ENCODE data around the gene ANXA5. TPM values are rescaled to one million over a fixed set of nuclear protein-coding genes. Genes with fewer than 3 reads are reported as not detected.

Gene ANXA5
- total RNA-seq, 4 donors from 2014 or later, result 78.1 to 137 (median 94.2) TPM

DNA sequence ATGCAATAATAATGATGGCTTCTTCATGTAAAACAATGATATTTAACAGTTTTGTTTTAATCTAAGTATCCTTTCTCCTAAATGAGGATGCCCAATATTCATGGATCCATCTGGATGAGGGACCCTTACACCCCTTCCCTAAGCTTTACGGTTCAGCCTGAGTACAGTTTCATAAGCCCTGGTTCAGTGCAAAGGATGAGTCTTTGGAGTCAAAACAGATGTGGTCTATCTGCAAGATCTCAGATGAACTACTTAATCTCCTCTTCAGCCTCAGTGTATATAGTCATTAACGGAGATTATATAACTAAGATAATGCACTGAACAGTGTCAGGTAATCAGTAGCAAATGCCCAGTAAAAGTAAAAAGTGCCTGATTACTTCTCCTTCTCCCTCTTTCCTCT is 22.1 kb downstream of the ANXA5 start:
- whole genome bisulfite sequencing, 2 donors, result 95% methylated on average over 2 of the region's 2 CpGs
- TF ChIP-seq, protein P1, sequence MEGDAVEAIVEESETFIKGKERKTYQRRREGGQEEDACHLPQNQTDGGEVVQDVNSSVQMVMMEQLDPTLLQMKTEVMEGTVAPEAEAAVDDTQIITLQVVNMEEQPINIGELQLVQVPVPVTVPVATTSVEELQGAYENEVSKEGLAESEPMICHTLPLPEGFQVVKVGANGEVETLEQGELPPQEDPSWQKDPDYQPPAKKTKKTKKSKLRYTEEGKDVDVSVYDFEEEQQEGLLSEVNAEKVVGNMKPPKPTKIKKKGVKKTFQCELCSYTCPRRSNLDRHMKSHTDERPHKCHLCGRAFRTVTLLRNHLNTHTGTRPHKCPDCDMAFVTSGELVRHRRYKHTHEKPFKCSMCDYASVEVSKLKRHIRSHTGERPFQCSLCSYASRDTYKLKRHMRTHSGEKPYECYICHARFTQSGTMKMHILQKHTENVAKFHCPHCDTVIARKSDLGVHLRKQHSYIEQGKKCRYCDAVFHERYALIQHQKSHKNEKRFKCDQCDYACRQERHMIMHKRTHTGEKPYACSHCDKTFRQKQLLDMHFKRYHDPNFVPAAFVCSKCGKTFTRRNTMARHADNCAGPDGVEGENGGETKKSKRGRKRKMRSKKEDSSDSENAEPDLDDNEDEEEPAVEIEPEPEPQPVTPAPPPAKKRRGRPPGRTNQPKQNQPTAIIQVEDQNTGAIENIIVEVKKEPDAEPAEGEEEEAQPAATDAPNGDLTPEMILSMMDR (IDR thresholded peaks at IDR 0.05), result no peak
- no peak for TF ChIP-seq POLR2A (IDR thresholded peaks at IDR 0.05)
- no peak for DNase-seq (ENCODE audit: low spot score in 2 of 2)
- intact Hi-C loops (cut with DNase I; ENCODE audit: low total_unique reads), result no loop called here
- H3K4me3 ChIP-seq (ENCODE audit: low read depth, poor library complexity, severe bottlenecking), result no peak overlapping the region

DNA sequence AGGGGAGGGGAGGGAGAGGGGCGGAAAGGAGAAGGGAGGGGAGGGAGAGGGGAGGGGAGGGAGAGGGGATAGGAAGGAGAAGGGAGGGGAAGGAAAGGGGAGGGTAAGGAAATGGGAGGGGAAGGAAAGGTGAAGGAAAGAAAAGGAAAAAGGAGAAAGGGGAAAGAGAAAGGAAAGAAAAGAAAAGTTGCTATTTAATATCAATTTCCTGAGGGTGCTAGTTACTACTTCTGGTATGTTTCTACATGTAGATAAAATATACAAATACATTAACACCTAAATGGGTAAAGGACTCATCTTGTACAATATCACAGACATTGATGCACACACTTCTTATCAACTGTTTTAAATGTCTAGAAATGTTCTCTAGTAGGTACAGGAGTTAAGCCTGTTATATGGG is 22.6 kb downstream of the ANXA5 start:
- 75 to 100% methylated on average over 1 of the region's 1 CpG for WGBS, 2 donors
- no peak for TF ChIP-seq POLR2A (IDR thresholded peaks at IDR 0.05)
- TF ChIP-seq, protein P1 (IDR thresholded peaks at IDR 0.05), result no peak
- H3K4me3 ChIP-seq (ENCODE audit: low read depth, poor library complexity, severe bottlenecking), result no peak overlapping the region
- intact Hi-C loops (cut with DNase I; ENCODE audit: low total_unique reads), result no loop called here
- no peak for DNase-seq (ENCODE audit: low spot score in 2 of 2)

GRCh38 chr4:121669163-121669550 is 27.6 kb downstream of the ANXA5 start:
- 60 to 67% methylated on average over 2 of the region's 2 CpGs for WGBS, 2 donors
- TF ChIP-seq, protein P1 (IDR thresholded peaks at IDR 0.05), result no peak
- TF ChIP-seq POLR2A (IDR thresholded peaks at IDR 0.05), result no peak
- no peak overlapping the region for H3K4me3 ChIP-seq (ENCODE audit: low read depth, poor library complexity, severe bottlenecking)
- intact Hi-C loops (cut with DNase I; ENCODE audit: low total_unique reads), result no loop called here
- no peak for DNase-seq (ENCODE audit: low spot score in 2 of 2)

DNA sequence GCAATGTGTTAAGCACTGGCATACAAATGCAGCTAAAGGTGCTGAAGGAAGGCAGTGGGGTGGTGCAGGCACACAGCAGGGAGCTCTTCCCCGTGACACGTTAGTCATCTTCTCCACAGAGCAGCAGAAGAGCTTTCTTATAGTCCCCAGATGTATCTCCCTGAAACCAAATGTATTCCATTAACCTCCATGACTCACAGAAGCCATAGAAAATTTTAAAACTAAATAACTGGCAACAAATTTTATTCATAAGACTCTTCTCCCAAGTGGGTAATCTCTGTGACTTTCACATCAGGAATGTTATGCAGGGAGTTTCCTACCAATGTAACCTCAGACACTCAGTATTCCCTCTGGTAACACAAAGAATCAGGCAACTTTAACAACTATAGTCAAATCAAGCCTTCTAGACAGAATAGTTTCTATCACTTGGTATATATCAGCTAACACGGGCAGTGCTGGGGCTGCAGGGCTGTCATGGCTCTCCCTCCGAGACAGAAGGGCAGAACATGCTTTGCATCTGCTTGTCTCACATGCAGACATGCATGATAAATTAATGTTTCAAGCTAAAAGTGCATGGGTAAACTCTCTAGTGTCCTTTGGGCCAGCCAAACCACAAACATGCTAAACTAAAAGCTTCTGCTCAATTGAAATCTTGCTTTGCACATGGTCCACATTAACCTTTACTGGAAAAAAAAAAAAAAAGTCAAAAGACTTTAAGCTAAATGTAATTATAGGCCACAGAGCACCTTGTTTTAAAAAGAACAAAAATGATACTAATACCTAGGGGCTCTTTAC is 28.2 kb downstream of the ANXA5 start:
- WGBS, 2 donors, result 36 to 61% methylated on average over 4 of the region's 4 CpGs
- TF ChIP-seq POLR2A (IDR thresholded peaks at IDR 0.05), result no peak
- TF ChIP-seq, protein P1 (IDR thresholded peaks at IDR 0.05), result no peak
- peak in 1 of 2 donors; percentile 24 for DNase-seq (ENCODE audit: low spot score in 2 of 2)
- intact Hi-C loops (cut with DNase I; ENCODE audit: low total_unique reads), result no loop called here
- no peak overlapping the region for H3K4me3 ChIP-seq (ENCODE audit: low read depth, poor library complexity, severe bottlenecking)

DNA sequence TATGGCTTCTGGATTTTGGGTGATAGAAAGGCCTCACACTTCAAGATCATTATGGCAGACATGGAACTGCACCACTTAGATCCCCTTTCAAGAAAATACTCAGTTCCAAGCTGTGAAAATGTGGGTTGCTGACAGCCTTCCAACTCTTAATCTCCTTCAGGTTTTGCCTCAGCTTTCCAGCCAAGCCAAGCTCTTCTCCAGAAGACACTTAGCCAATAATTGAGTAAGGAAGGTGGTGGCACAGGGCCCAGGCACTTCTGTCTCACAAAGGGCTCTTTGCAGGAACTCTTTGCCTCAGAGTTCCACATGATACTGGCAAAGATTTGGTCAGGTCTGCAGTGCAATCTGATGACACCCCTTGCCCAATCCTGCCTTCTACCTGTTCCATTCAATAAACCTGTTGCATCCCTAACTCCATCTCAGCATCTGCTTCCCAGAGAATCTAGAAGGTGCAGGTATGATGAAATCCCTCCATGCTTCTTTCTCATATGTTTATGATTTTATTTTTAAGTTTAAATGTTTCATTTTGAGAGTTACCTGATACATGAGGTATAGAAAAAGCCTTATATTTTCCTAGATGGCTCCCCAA is 30.6 kb downstream of the ANXA5 start:
- no peak overlapping the region for H3K4me3 ChIP-seq (ENCODE audit: low read depth, poor library complexity, severe bottlenecking)
- DNase-seq (ENCODE audit: low spot score in 2 of 2), result peak; percentile 29 to 88
- no peak for TF ChIP-seq POLR2A (IDR thresholded peaks at IDR 0.05)
- TF ChIP-seq, protein P1 (IDR thresholded peaks at IDR 0.05), result no peak
- intact Hi-C loops (cut with DNase I; ENCODE audit: low total_unique reads), result no loop called here
